Islet precursor cell (in vitro differentiated cells): ENCODE measurements around the gene PRKCG.

ENCODE experiments used
- DNase-seq: peaks from one replicate; pipeline ENCODE4 v3.0.0-alpha.2; 2018

The PRKCG gene

DNA sequence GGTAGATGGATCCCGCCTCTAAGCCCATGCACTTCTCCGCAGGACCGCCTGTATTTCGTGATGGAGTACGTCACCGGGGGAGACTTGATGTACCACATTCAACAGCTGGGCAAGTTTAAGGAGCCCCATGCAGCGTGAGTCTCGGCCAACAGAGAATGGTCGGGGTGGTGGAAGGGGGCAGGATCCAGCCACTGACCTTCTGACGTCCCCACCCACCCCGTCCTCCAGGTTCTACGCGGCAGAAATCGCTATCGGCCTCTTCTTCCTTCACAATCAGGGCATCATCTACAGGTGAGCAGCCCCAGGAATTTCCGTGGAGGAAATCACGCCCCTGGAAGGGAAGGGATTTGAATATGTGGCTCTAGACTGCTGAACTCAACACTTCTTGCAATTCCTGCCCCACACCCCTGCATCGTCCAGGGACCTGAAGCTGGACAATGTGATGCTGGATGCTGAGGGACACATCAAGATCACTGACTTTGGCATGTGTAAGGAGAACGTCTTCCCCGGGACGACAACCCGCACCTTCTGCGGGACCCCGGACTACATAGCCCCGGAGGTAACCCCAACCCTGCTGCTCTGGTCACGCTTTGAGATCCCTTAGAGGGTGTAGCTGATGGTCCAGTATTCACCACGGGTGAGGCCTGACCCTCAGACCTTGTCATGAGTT, 18.3 kb downstream of the PRKCG start:
- DNase-seq = no peak

GRCh38 chr19:53903055-53903680, 21.2 kb downstream of the PRKCG start:
- no peak for DNase-seq

- no peak for DNase-seq
Observed at GRCh38 chr19:53904909-53905308, 22.9 kb downstream of the PRKCG start.

DNA sequence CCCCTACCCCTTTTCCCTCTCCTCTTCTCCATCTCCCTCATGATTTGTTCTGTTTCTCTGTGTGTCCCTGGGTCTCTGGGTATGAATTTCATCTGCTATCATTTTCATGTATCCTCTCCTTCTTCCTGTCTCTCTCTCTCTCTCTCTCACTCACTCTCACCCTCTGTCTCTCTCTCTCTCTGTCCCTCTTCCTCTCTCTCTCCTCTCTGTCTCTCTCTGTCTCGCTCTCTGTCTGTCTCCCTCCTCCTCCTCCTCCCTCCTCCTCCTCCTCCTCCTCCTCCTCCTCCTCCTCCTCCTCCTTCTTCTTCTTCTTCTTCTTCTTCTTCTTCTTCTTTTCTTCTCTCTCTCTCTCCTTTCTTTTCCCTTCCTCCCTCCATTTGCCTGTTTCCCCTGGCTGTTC, 23.8 kb downstream of the PRKCG start:
- DNase-seq = no peak

DNA sequence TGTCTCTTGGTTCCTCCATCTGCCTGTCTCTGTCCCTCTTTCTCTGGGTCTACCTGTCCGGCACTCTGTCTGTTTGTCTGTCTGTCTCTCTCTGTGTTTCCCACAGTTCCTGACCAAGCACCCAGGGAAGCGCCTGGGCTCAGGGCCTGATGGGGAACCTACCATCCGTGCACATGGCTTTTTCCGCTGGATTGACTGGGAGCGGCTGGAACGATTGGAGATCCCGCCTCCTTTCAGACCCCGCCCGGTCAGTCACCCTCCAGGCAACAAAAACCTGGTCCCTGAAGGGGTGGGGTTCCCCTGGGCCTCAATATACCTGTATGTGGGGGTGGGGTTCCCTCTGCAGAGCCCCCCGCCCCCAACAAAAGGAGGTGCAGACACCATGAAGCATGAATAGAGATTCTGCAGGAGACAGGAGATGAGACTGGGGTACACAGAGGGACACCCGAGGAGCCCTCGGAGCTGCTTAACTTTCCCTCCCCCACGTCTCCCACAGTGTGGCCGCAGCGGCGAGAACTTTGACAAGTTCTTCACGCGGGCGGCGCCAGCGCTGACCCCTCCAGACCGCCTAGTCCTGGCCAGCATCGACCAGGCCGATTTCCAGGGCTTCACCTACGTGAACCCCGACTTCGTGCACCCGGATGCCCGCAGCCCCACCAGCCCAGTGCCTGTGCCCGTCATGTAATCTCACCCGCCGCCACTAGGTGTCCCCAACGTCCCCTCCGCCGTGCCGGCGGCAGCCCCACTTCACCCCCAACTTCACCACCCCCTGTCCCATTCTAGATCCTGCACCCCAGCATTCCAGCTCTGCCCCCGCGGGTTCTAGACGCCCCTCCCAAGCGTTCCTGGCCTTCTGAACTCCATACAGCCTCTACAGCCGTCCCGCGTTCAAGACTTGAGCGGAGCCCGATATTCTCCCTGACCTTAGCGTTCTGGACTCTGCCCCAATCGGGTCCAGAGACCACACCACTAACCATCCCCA, 24.5 kb downstream of the PRKCG start:
- no peak for DNase-seq

- no peak for DNase-seq
Observed at GRCh38 chr19:53907193-53907581, 25.2 kb downstream of the PRKCG start.

GRCh38 chr19:53907690-53908089, 25.7 kb downstream of the PRKCG start:
- no peak for DNase-seq

GRCh38 chr19:53908106-53908934, 26.3 kb downstream of the PRKCG start:
- DNase-seq = peak; percentile 83

- no peak for DNase-seq
Observed at GRCh38 chr19:53908935-53909415, 27.0 kb downstream of the PRKCG start, which contains the start of gene CACNG7. TSS of gene CACNG7 (plus strand) at chr19:53909278. CDS start at chr19:53912832, 3,554 bp downstream.

- no peak for DNase-seq
Observed at GRCh38 chr19:53909471-53910169, 27.6 kb downstream of the PRKCG start.

- DNase-seq = no peak
Observed at GRCh38 chr19:53910170-53910518, 28.1 kb downstream of the PRKCG start.

GRCh38 chr19:53912653-53913052, 30.7 kb downstream of the PRKCG start:
- DNase-seq = peak; percentile 74

DNA sequence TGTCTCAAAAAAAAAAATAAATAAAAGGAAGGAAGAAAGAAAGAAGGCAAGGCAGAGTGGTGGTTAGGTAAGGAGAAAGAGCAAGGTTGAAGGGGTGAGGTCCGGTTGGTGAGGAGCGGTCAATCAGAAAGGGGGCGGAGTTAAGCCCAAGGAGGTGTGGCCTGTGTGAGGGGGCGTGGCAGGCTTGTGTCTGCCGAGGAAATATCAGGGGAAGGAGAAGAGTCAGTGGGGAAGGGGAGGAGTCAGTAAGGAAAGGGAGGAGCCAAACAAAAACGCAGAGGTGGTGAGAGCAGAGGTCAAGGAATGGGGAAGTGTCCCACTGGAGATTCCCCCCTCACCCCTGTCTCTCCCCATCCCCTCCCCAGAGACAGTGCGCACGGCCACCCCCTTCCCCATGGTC, 33.0 kb downstream of the PRKCG start:
- DNase-seq = peak; percentile 28

- no peak for DNase-seq
Observed at GRCh38 chr19:53916004-53916403, 34.0 kb downstream of the PRKCG start.

DNA sequence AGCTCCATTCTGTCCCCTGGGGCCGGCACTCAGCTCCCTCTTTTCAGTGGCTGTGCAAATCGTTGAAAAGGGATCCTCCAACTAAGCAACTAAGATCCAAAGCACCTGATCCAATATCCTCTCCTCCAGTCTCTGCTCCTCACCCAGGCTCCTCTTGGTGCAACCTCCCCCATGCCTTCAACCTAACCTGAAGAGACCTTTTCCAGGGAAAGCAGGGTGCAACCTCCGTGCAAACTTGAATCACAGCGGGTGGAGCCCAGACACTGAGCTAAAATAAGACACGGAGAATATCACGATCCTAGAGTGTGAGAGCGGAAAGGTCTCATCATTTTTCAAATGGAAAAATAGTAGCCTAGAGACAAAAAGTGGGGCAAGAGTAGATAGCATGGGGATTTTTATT, 35.4 kb downstream of the PRKCG start:
- peak; percentile 27 for DNase-seq

DNA sequence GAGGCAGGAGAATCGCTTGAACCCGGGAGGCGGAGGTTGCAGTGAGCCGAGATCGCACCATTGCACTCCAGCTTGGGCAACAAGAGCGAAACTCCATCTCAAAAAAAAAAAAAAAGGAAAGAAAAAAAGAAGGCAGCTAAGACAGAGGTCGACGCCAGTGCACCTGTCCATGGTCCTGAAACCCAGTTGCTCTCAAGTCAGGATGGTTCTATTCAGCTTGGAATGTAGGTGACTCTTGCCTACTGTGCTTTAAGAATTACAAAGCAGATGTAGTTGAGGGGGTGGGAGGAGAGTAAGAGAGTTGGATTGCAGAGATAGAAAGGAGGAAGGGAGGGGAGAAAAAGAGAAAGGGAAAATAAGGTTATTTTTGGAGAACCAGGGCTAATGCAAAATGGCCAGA, 45.7 kb downstream of the PRKCG start:
- peak; percentile 76 for DNase-seq

GRCh38 chr19:53936029-53936428, 54.0 kb downstream of the PRKCG start:
- DNase-seq = no peak

DNA sequence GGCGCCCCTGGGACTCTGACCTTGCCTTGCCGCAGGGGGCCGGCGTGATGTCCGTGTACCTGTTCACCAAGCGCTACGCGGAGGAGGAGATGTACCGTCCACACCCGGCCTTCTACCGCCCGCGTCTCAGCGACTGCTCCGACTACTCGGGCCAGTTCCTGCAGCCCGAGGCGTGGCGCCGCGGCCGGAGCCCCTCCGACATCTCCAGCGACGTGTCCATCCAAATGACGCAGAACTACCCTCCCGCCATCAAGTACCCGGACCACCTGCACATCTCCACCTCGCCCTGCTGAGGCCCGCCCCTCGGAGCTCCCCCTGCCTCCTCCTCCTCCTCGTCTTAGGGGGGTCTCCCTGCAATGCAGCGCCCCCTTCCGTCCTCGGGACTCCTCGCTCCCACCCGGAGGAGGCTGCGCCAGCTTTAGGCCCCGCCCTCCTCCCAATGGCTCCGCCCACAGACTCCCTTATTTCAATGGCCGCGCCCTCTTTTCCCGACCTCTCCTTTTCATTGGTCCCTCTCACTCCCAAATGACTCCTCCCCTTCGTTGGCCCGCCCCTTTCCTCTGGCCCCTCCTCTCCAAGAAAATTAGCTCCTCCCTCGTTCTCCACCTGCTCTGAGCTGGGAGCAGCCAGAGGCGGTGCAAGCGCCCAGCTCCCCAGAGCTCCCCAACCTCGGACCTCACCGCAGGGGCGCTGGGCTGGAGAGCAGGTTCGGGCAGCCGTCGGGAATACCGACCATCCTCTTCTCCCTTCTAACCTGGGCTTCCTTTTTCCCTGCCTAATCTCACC, 60.2 kb downstream of the PRKCG start:
- DNase-seq = peak; percentile 90

GRCh38 chr19:53944416-53944815, 62.4 kb downstream of the PRKCG start:
- DNase-seq = no peak

GRCh38 chr19:53944933-53945332, 62.9 kb downstream of the PRKCG start:
- DNase-seq = no peak

- peak; percentile 79 for DNase-seq
Observed at GRCh38 chr19:53945441-53945840, 63.4 kb downstream of the PRKCG start.
